H9 (cell line): Measurements from ENCODE around the gene TMEM134. TPM values are rescaled to one million over a fixed set of nuclear protein-coding genes. Genes with fewer than 3 reads are reported as not detected.

Source experiments
- DNase-seq: peaks from one replicate; pipeline ENCODE4 v3.0.0-alpha.2; 2017
- H2AFZ ChIP-seq: one replicate; pipeline ENCODE4 v1.6.1; 2013; ENCODE audit warnings: mild to moderate bottlenecking, low read length, control low read depth, moderate library complexity
- H2AK5ac ChIP-seq: 2 replicates; pipeline ENCODE4 v1.6.1; 2013; ENCODE audit warnings: low read length, control low read depth, mixed read lengths; ENCODE audit not compliant: insufficient read length
- H2BK120ac ChIP-seq: one replicate; pipeline ENCODE4 v1.6.1; 2013; ENCODE audit warnings: low read depth, mild to moderate bottlenecking, low read length, control low read depth, inconsistent platforms; ENCODE audit not compliant: poor library complexity, severe bottlenecking
- H2BK12ac ChIP-seq: 2 replicates; pipeline ENCODE4 v1.6.1; 2013; ENCODE audit warnings: low read length, control low read depth, mixed read lengths, low read depth; ENCODE audit not compliant: insufficient read length
- H2BK15ac ChIP-seq: 2 replicates; pipeline ENCODE4 v1.6.1; 2013; ENCODE audit warnings: low read depth, low read length, control low read depth
- H2BK20ac ChIP-seq: one replicate; pipeline ENCODE4 v1.6.1; 2013; ENCODE audit warnings: low read depth, mild to moderate bottlenecking, low read length, control low read depth, inconsistent platforms; ENCODE audit not compliant: poor library complexity, severe bottlenecking
- H2BK5ac ChIP-seq: 2 replicates; pipeline ENCODE4 v1.6.1; 2013; ENCODE audit warnings: low read length, control low read depth, mixed read lengths; ENCODE audit not compliant: insufficient read length
- H3K14ac ChIP-seq: 2 replicates; pipeline ENCODE4 v1.6.1; 2013; ENCODE audit warnings: low read length, control low read depth; ENCODE audit not compliant: insufficient read depth
- H3K18ac ChIP-seq: 2 replicates; pipeline ENCODE4 v1.6.1; 2013; ENCODE audit warnings: low read depth, mild to moderate bottlenecking, mixed read lengths, low read length, control low read depth; ENCODE audit not compliant: insufficient read length
- H3K23ac ChIP-seq: 2 replicates; pipeline ENCODE4 v1.6.1; 2013; ENCODE audit warnings: low read length, control low read depth, mixed read lengths, low read depth; ENCODE audit not compliant: insufficient read length
- H3K23me2 ChIP-seq: 2 replicates; pipeline ENCODE4 v1.6.1; 2013; ENCODE audit warnings: low read depth, mild to moderate bottlenecking, mixed read lengths, low read length, control low read depth; ENCODE audit not compliant: insufficient read length, poor library complexity, severe bottlenecking
- H3K27ac ChIP-seq: 2 replicates; pipeline ENCODE4 v1.5.1; 2013; ENCODE audit warnings: low read length, control low read depth, mixed read lengths, low read depth; ENCODE audit not compliant: insufficient read length
- H3K27me3 ChIP-seq: 2 replicates; pipeline ENCODE4 v1.6.1; 2013; ENCODE audit warnings: low read length, control low read depth, inconsistent platforms; ENCODE audit not compliant: insufficient read depth
- H3K4ac ChIP-seq: 2 replicates; pipeline ENCODE4 v1.6.1; 2013; ENCODE audit warnings: low read depth, mild to moderate bottlenecking, control low read depth, inconsistent platforms, low read length, moderate library complexity
- H3K4me1 ChIP-seq: 2 replicates; pipeline ENCODE4 v1.6.1; 2013; ENCODE audit warnings: low read length, control low read depth, inconsistent platforms; ENCODE audit not compliant: insufficient read depth
- H3K4me2 ChIP-seq: 2 replicates; pipeline ENCODE4 v1.6.1; 2013; ENCODE audit warnings: low read length, control low read depth, mixed read lengths; ENCODE audit not compliant: insufficient read length, insufficient read depth
- H3K56ac ChIP-seq: 2 replicates; pipeline ENCODE4 v1.6.1; 2013; ENCODE audit warnings: low read depth, mild to moderate bottlenecking, mixed read lengths, low read length, control low read depth; ENCODE audit not compliant: insufficient read length
- H3K79me1 ChIP-seq: 2 replicates; pipeline ENCODE4 v1.6.1; 2013; ENCODE audit warnings: low read depth, mild to moderate bottlenecking, moderate library complexity, low read length, control low read depth, inconsistent platforms; ENCODE audit not compliant: insufficient read depth, poor library complexity, severe bottlenecking
- H3K79me2 ChIP-seq: 2 replicates; pipeline ENCODE4 v1.6.1; 2013; ENCODE audit warnings: low read length, control low read depth, inconsistent platforms; ENCODE audit not compliant: insufficient read depth
- H3K9ac ChIP-seq: 2 replicates; pipeline ENCODE4 v1.6.1; 2013; ENCODE audit warnings: low read length, control low read depth, mixed read lengths; ENCODE audit not compliant: insufficient read length; ENCODE audit errors: extremely low read depth
- H3K9me3 ChIP-seq: one replicate; pipeline ENCODE4 v1.6.1; 2013; ENCODE audit warnings: low read depth, low read length, inconsistent platforms; ENCODE audit not compliant: control insufficient read depth
- H3T11ph ChIP-seq: one replicate; pipeline ENCODE4 v1.6.1; 2013; ENCODE audit warnings: mild to moderate bottlenecking, low read length, control low read depth, inconsistent platforms
- H4K20me1 ChIP-seq: one replicate; pipeline ENCODE4 v1.6.1; 2013; ENCODE audit not compliant: control insufficient read depth, insufficient read length, insufficient read depth
- H4K5ac ChIP-seq: 2 replicates; pipeline ENCODE4 v1.6.1; 2013; ENCODE audit warnings: low read depth, mild to moderate bottlenecking, mixed read lengths, low read length, control low read depth; ENCODE audit not compliant: insufficient read length
- H4K8ac ChIP-seq: replicated peaks from 2 replicates; pipeline ENCODE4 v1.6.1; 2013; ENCODE audit warnings: low read length, control low read depth, mixed read lengths, low read depth; ENCODE audit not compliant: insufficient read length
- H4K91ac ChIP-seq: 2 replicates; pipeline ENCODE4 v1.6.1; 2013; ENCODE audit warnings: low read depth, mild to moderate bottlenecking, moderate library complexity, mixed read lengths, low read length, control low read depth; ENCODE audit not compliant: insufficient read length
- H3K27ac Mint-ChIP-seq, 3 experiments: 2 replicates in 2 of 3; 3 replicates in 1 of 3; pipeline ENCODE4 v1.8.0; 2020 to 2021; ENCODE audit warnings: mixed read lengths in 3 of 3, mild to moderate bottlenecking in 1 of 3, moderate library complexity in 1 of 3
- H3K27me3 Mint-ChIP-seq: 2 replicates; pipeline ENCODE4 v1.8.0; 2021; ENCODE audit warnings: low read depth, mild to moderate bottlenecking, moderate library complexity, mixed read lengths
- H3K36me3 Mint-ChIP-seq, 3 experiments: 2 replicates in 2 of 3; 3 replicates in 1 of 3; pipeline ENCODE4 v1.8.0; 2020 to 2021; ENCODE audit warnings: low read depth in 3 of 3, mixed read lengths in 3 of 3; ENCODE audit not compliant: insufficient read depth in 1 of 3
- H3K4me1 Mint-ChIP-seq, 2 experiments: 2 replicates each; pipeline ENCODE4 v1.8.0; 2020; ENCODE audit warnings: mixed read lengths in 2 of 2
- H3K4me3 Mint-ChIP-seq, 2 experiments: 2 replicates in 1 of 2; 3 replicates in 1 of 2; pipeline ENCODE4 v1.8.0; 2020 to 2021; ENCODE audit warnings: mild to moderate bottlenecking in 2 of 2, mixed read lengths in 2 of 2, moderate library complexity in 1 of 2
- H3K9me3 Mint-ChIP-seq, 2 experiments: 2 replicates in 1 of 2; 3 replicates in 1 of 2; pipeline ENCODE4 v1.8.0; 2020; ENCODE audit warnings: mild to moderate bottlenecking in 2 of 2, mixed read lengths in 2 of 2, moderate library complexity in 1 of 2
- CTCF ChIP-seq: fragments of 200-600 bp; sonication (generic); conservative IDR thresholded peaks from 3 replicates; pipeline ENCODE4 v1.8.0; 2021; ENCODE audit warnings: antibody characterized with exemption, mild to moderate bottlenecking
- WGBS: extraction: QIAGEN DNeasy Blood & Tissue Kit; methylation state at CpG from one replicate; pipeline ENCODE4 v1.1.7; 2013; ENCODE audit warnings: missing lambda C conversion rate, low lambda C conversion rate, mixed read lengths; ENCODE audit not compliant: insufficient read length; ENCODE audit errors: extremely low coverage; 5-methylcytosine and 5-hydroxymethylcytosine counted together
- total RNA-seq: library from RNA; stranded (reverse); gene quantifications from 2 replicates; pipeline ENCODE4 v1.2.1, GENCODE V29; 2021

TMEM134 gene
- total RNA-seq, 1 experiment from 2014 or later, result 53.6 TPM

- no peak overlapping the region for H3K4me3 Mint-ChIP-seq
- H3K14ac ChIP-seq, result no peak overlapping the region
- no CpG with 5 or more reads among the region's 19 CpGs for WGBS
Observed at GRCh38 chr11:67458266-67458665, 10.8 kb downstream of the TMEM134 start.

More at GRCh38 chr11:67458266-67458665, 10.8 kb downstream of the TMEM134 start:
- Histone ChIP-seq H2BK20ac (no peak overlapping the region), H3K9ac (no peak overlapping the region), H3K79me1 (no peaks in the 10 kb centered on the region), H3K56ac (no peak overlapping the region), H3K23me2 (peaks cover 5% of the 10 kb centered on the region), H4K8ac (no peak overlapping the region), H4K20me1 (no peaks in the 10 kb centered on the region), H3K79me2 (no peaks in the 10 kb centered on the region), H4K5ac (no peak overlapping the region), H3K27me3 (no peaks in the 10 kb centered on the region), H3K4ac (no peak overlapping the region), H3K18ac (no peak overlapping the region), H3K9me3 (no peaks in the 10 kb centered on the region), H2BK15ac (no peak overlapping the region), H3K4me1 (no peaks in the 10 kb centered on the region), H3K4me2 (no peak overlapping the region), H3T11ph (no peak overlapping the region), H4K91ac (no peak overlapping the region), H3K23ac (no peak overlapping the region), H2BK12ac (no peak overlapping the region), H2BK120ac (no peak overlapping the region), H2BK5ac (no peak overlapping the region), H2AFZ (no peak overlapping the region), H3K27ac (no peak overlapping the region), H2AK5ac (no peak overlapping the region)
- no peak for DNase-seq
- TF ChIP-seq CTCF, result no peak
- H3K4me1 Mint-ChIP-seq, result no peaks in the 10 kb centered on the region
- no peaks in the 10 kb centered on the region for H3K36me3 Mint-ChIP-seq
- H3K27ac Mint-ChIP-seq, result no peak overlapping the region
- H3K9me3 Mint-ChIP-seq, result no peaks in the 10 kb centered on the region; a peak in 1 of 5 replicates
- peaks cover 14% of the 10 kb centered on the region for H3K27me3 Mint-ChIP-seq
